GM19455 (cell line): ENCODE measurements around the gene CRTC3.
A peak's percentile ranks its signal among the peaks of the same experiment; 100 is the strongest.

Experiments
- ATAC-seq: cut with Tn5 transposase; IDR thresholded peaks from one replicate; pipeline ENCODE4 v1.9.1; 2021; ENCODE audit not compliant: unreplicated experiment

CRTC3 gene

GRCh38 chr15:90519688-90520087, 10.0 kb upstream of the CRTC3 start:
- ATAC-seq: no peak

- no peak for ATAC-seq
Observed at GRCh38 chr15:90520365-90520764, 9.4 kb upstream of the CRTC3 start.

- ATAC-seq: no peak
Observed at GRCh38 chr15:90523373-90523772, 6.3 kb upstream of the CRTC3 start.

- ATAC-seq: peak; percentile 79
Observed at GRCh38 chr15:90524018-90524803, 5.5 kb upstream of the CRTC3 start.

GRCh38 chr15:90529011-90529370, 732 bp upstream of the CRTC3 start:
- no peak for ATAC-seq

GRCh38 chr15:90530250-90531051, 728 bp downstream of the CRTC3 start:
- peak; percentile 49 for ATAC-seq

- ATAC-seq: no peak
Observed at GRCh38 chr15:90531147-90531546, 1.4 kb downstream of the CRTC3 start.

- no peak for ATAC-seq
Observed at GRCh38 chr15:90535254-90535653, 5.5 kb downstream of the CRTC3 start.

- no peak for ATAC-seq
Observed at GRCh38 chr15:90539789-90540188, 10.1 kb downstream of the CRTC3 start.

- ATAC-seq: no peak
Observed at GRCh38 chr15:90540768-90541167, 11.0 kb downstream of the CRTC3 start.

GRCh38 chr15:90545095-90545494, 15.4 kb downstream of the CRTC3 start:
- ATAC-seq: no peak

- ATAC-seq: no peak
Observed at GRCh38 chr15:90547540-90547939, 17.8 kb downstream of the CRTC3 start.

GRCh38 chr15:90550919-90551318, 21.2 kb downstream of the CRTC3 start:
- no peak for ATAC-seq

- ATAC-seq: no peak
Observed at GRCh38 chr15:90552162-90552928, 22.6 kb downstream of the CRTC3 start.

- no peak for ATAC-seq
Observed at GRCh38 chr15:90552929-90553211, 23.1 kb downstream of the CRTC3 start.

GRCh38 chr15:90553248-90553745, 23.6 kb downstream of the CRTC3 start:
- no peak for ATAC-seq

- no peak for ATAC-seq
Observed at GRCh38 chr15:90557186-90558084, 27.7 kb downstream of the CRTC3 start.

GRCh38 chr15:90558171-90558573, 28.4 kb downstream of the CRTC3 start:
- ATAC-seq: no peak

- ATAC-seq: no peak
Observed at GRCh38 chr15:90559119-90559518, 29.4 kb downstream of the CRTC3 start.

GRCh38 chr15:90560229-90560776, 30.6 kb downstream of the CRTC3 start:
- no peak for ATAC-seq
